Measurements from ENCODE around the gene ZNF333. TPM values are rescaled to one million over a fixed set of nuclear protein-coding genes. Genes with fewer than 3 reads are reported as not detected.
"Not testable (repeated sequence)": the region's sequence is repeated elsewhere in the genome, so short reads cannot be mapped to it uniquely, and the experiment has no call there.

ZNF333 gene
- total RNA-seq, 2 donors from 2014 or later = 5.3 to 7.3 TPM

GRCh38 chr19:14779151-14779550 is 89.3 kb downstream of the ZNF333 start:
- ATAC-seq (no peak), DNase-seq (no peak)
- intact Hi-C loops (cut with DNase I, micrococcal nuclease) = no loop called here

- intact Hi-C loops (cut with DNase I, micrococcal nuclease) = not testable (repeated sequence)
Observed at GRCh38 chr19:14780622-14781225, 90.9 kb downstream of the ZNF333 start.

GRCh38 chr19:14781713-14782536 is 92.1 kb downstream of the ZNF333 start:
- intact Hi-C loops (cut with DNase I, micrococcal nuclease); DNase-seq; ATAC-seq: not testable (repeated sequence)

More at GRCh38 chr19:14780622-14781225, 90.9 kb downstream of the ZNF333 start:
- not testable (repeated sequence) for DNase-seq, ATAC-seq

- no peak for DNase-seq
- intact Hi-C loops (cut with DNase I, micrococcal nuclease) = no loop called here
- ATAC-seq = no peak
Observed at GRCh38 chr19:14782626-14783409, 93.0 kb downstream of the ZNF333 start.

Other genes starting within 250 kb of the ZNF333 start
- gene PTGER1, start 214.7 kb upstream of the ZNF333 start, total RNA-seq = under 1 TPM; 0.52 to 0.84 TPM
- 100 to 1,000 TPM; 310 to 395 TPM for gene GIPC1, start 193.9 kb upstream of the ZNF333 start, total RNA-seq
- 100 to 1,000 TPM; 122 to 123 TPM for gene DNAJB1, start 171.7 kb upstream of the ZNF333 start, total RNA-seq
- gene TECR, start 160.5 kb upstream of the ZNF333 start, total RNA-seq = 100 to 1,000 TPM; 119 to 161 TPM
- gene NDUFB7, start 118.0 kb upstream of the ZNF333 start, total RNA-seq = 100 to 1,000 TPM; 228 to 299 TPM
- gene CLEC17A, start 107.0 kb upstream of the ZNF333 start, total RNA-seq = under 1 TPM; 0.15 to 0.36 TPM
- gene ADGRE3, start 15.2 kb upstream of the ZNF333 start, total RNA-seq = not detected
- 1 to 10 TPM; 1.6 to 4.3 TPM for gene ADGRE2, start 88.5 kb downstream of the ZNF333 start, total RNA-seq
- not detected for gene OR7A5, start 145.1 kb downstream of the ZNF333 start, total RNA-seq
- gene OR7C1, start 145.1 kb downstream of the ZNF333 start, total RNA-seq = not detected
- not detected for gene OR7A10, start 158.9 kb downstream of the ZNF333 start, total RNA-seq
- gene OR7A17, start 196.1 kb downstream of the ZNF333 start, total RNA-seq = not detected

Data from left colon (tissue), 2 donors.